Erythroblast (primary cell): ENCODE measurements around the gene SIPA1.

Experiments
- GATA1 ChIP-seq: IDR thresholded peaks from 2 replicates; pipeline ENCODE4 v1.6.1; 2011; ENCODE audit warnings: low read depth, mild to moderate bottlenecking, control low read depth, low read length, moderate library complexity
- POLR2A ChIP-seq: IDR thresholded peaks from 2 replicates; pipeline ENCODE4 v1.6.1; 2011; ENCODE audit warnings: mild to moderate bottlenecking, low read length

DNA sequence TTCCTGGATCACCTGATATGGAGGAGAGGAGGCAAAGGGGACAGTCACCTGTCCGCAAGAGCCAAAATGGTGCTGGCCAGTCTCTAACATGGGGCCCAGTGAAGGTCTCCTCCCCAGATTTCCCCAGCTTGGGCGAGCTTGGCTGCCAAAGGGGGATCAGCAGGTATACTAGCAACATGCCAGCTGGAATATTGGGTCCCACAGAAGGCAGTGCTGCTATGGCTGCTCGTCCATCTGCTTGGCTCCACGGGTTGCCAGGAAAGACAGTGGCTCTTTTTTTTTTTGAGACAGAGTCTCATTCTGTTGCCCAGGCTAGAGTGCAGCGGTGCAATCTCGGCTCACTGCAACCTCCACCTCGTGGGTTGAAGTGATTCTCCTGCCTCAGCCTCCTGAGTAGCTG is 61.4 kb downstream of the SIPA1 start:
- no peak for TF ChIP-seq POLR2A
- no peak for TF ChIP-seq GATA1
